Liver (tissue), 9 donors: ENCODE data around the gene SMG7. TPM values are rescaled to one million over a fixed set of nuclear protein-coding genes. Genes with fewer than 3 reads are reported as not detected.

Source experiments
- DNase-seq: peaks from one replicate; pipeline ENCODE4 v3.0.0-alpha.2; 2017; ENCODE audit warnings: low spot score
- H3K27ac ChIP-seq, 2 donors: one replicate each; pipeline ENCODE4 v1.7.0; 2013; ENCODE audit warnings: inconsistent platforms in 2 of 2, low read length in 2 of 2, control low read depth in 1 of 2, low read depth in 1 of 2, mild to moderate bottlenecking in 1 of 2
- H3K27me3 ChIP-seq, 4 donors: one replicate each; pipeline versions ENCODE4 v1.6.1 to v1.7.0; 2013; ENCODE audit warnings: low read length in 3 of 4, inconsistent platforms in 1 of 4, mild to moderate bottlenecking in 1 of 4, moderate library complexity in 1 of 4; ENCODE audit not compliant: control insufficient read depth in 4 of 4, insufficient read depth in 4 of 4
- H3K36me3 ChIP-seq, 4 donors: one replicate each; pipeline versions ENCODE4 v1.6.1 to v1.7.0; 2013; ENCODE audit warnings: low read length in 3 of 4, mild to moderate bottlenecking in 3 of 4, low read depth in 1 of 4, moderate library complexity in 1 of 4; ENCODE audit not compliant: control insufficient read depth in 4 of 4, insufficient read depth in 3 of 4
- H3K4me1 ChIP-seq, 4 donors: one replicate each; pipeline versions ENCODE4 v1.6.1 to v1.7.0; 2013; ENCODE audit warnings: low read length in 3 of 4, mild to moderate bottlenecking in 3 of 4, moderate library complexity in 1 of 4; ENCODE audit not compliant: control insufficient read depth in 4 of 4, insufficient read depth in 4 of 4
- H3K4me3 ChIP-seq, 3 donors: one replicate each; pipeline versions ENCODE4 v1.6.1 to v1.7.0; 2013; ENCODE audit warnings: low read length in 3 of 3, control low read depth in 1 of 3, low read depth in 1 of 3, mild to moderate bottlenecking in 1 of 3
- H3K9ac ChIP-seq, 2 donors: one replicate each; pipeline ENCODE4 v1.7.0; 2013; ENCODE audit warnings: low read length in 2 of 2, mild to moderate bottlenecking in 2 of 2, moderate library complexity in 2 of 2, control low read depth in 1 of 2, low read depth in 1 of 2
- H3K9me3 ChIP-seq, 4 donors: one replicate each; pipeline versions ENCODE4 v1.6.1 to v1.7.0; 2013; ENCODE audit warnings: low read length in 3 of 4; ENCODE audit not compliant: control insufficient read depth in 4 of 4
- ATF3 ChIP-seq: IDR thresholded peaks from 2 replicates; pipeline ENCODE4 v1.6.1; 2016; ENCODE audit warnings: antibody characterized with exemption
- EGR1 ChIP-seq, 2 donors: IDR thresholded peaks; 2 replicates each; pipeline ENCODE4 v1.6.1; 2016 to 2018; ENCODE audit warnings: antibody characterized with exemption in 2 of 2, low read depth in 2 of 2
- FOXA1 ChIP-seq: IDR thresholded peaks from 2 replicates; pipeline ENCODE4 v1.6.1; 2016; ENCODE audit warnings: antibody characterized with exemption
- FOXA2 ChIP-seq: IDR thresholded peaks from 2 replicates; pipeline ENCODE4 v1.6.1; 2016; ENCODE audit warnings: antibody characterized with exemption
- GABPA ChIP-seq, 2 donors: IDR thresholded peaks in 1 of 2; conservative IDR thresholded peaks in 1 of 2; 2 replicates each; pipeline ENCODE4 v1.6.1; 2016; ENCODE audit warnings: antibody characterized with exemption in 2 of 2, mild to moderate bottlenecking in 1 of 2, moderate library complexity in 1 of 2
- HNF4A ChIP-seq, 2 donors: conservative IDR thresholded peaks; 2 replicates each; pipeline ENCODE4 v1.6.1; 2016; ENCODE audit warnings: antibody characterized with exemption in 2 of 2, mild to moderate bottlenecking in 2 of 2
- HNF4G ChIP-seq: IDR thresholded peaks from 2 replicates; pipeline ENCODE4 v1.6.1; 2016; ENCODE audit warnings: antibody characterized with exemption
- JUND ChIP-seq, 2 donors: IDR thresholded peaks; 2 replicates each; pipeline ENCODE4 v1.6.1; 2016; ENCODE audit warnings: antibody characterized with exemption in 2 of 2
- NR2F2 ChIP-seq: IDR thresholded peaks from 2 replicates; pipeline ENCODE4 v1.6.1; 2016; ENCODE audit warnings: antibody characterized with exemption
- RAD21 ChIP-seq, 2 donors: IDR thresholded peaks; 2 replicates each; pipeline ENCODE4 v1.6.1; 2016; ENCODE audit warnings: antibody characterized with exemption in 2 of 2, mild to moderate bottlenecking in 2 of 2
- REST ChIP-seq: IDR thresholded peaks from 2 replicates; pipeline ENCODE4 v1.6.1; 2016; ENCODE audit warnings: antibody characterized with exemption, mild to moderate bottlenecking
- RXRA ChIP-seq, 2 donors: IDR thresholded peaks; 2 replicates each; pipeline ENCODE4 v1.6.1; 2017 to 2018; ENCODE audit warnings: antibody characterized with exemption in 2 of 2, mild to moderate bottlenecking in 1 of 2
- SP1 ChIP-seq: IDR thresholded peaks from 2 replicates; pipeline ENCODE4 v1.6.1; 2018; ENCODE audit warnings: antibody characterized with exemption, mild to moderate bottlenecking
- TAF1 ChIP-seq: conservative IDR thresholded peaks from 2 replicates; pipeline ENCODE4 v1.6.1; 2016; ENCODE audit warnings: antibody characterized with exemption, mild to moderate bottlenecking
- YY1 ChIP-seq: IDR thresholded peaks from 2 replicates; pipeline ENCODE4 v1.6.1; 2016; ENCODE audit warnings: antibody characterized with exemption, mild to moderate bottlenecking
- ZBTB33 ChIP-seq: IDR thresholded peaks from 2 replicates; pipeline ENCODE4 v1.6.1; 2016; ENCODE audit warnings: antibody characterized with exemption
- WGBS: extraction: QIAGEN DNeasy Blood & Tissue Kit; methylation state at CpG from one replicate; pipeline ENCODE4 v1.1.7; 2013; 5-methylcytosine and 5-hydroxymethylcytosine counted together
- polyA plus RNA-seq, 2 donors: library from polyadenylated mRNA; stranded (reverse) in 1 of 2; unstranded in 1 of 2; fragments of 200-250 nt in 1 of 2; fragments of >200 nt in 1 of 2; fragmentation: Nextera tagmentation in 1 of 2; extraction: Ambion mirVana in 1 of 2; gene quantifications; one replicate each; pipeline versions ENCODE4 v1.2.1 to v1.2.3, GENCODE V29; 2013 to 2015
- total RNA-seq, 2 donors: library from RNA; depleted of rRNA; stranded (reverse); fragments of >200 nt; gene quantifications; one replicate each; pipeline ENCODE4 v1.2.3, GENCODE V29; 2014
- TF ChIP-seq, protein P1 (sequence below): fragments of 150-350 bp; IDR thresholded peaks from 2 replicates; pipeline ENCODE4 v1.5.1; 2017; ENCODE audit warnings: improper control_type of control experiment, low read depth, low read length; ENCODE audit not compliant: missing input control
- TF ChIP-seq, protein P2 (sequence below): IDR thresholded peaks from 2 replicates; pipeline ENCODE4 v1.6.1; 2016; ENCODE audit warnings: antibody characterized with exemption
- donor health status: healthy.
- donor health status: healthy.
- donor health status: healthy.
- donor health status: healthy.
- donor health status: healthy.

SMG7 gene
- total and polyA plus RNA-seq, 4 donors = 9.5 to 28.7 (median 13.6) TPM

- WGBS = 48% methylated on average over 1 of the region's 1 CpG
- Histone ChIP-seq H3K27ac (no peak overlapping the region), H3K9ac (no peak overlapping the region), H3K4me1 (no peaks in the 10 kb centered on the region), H3K4me3 (no peak overlapping the region), H3K36me3 (no peaks in the 10 kb centered on the region), H3K27me3 (peaks cover 0 to 2% (median 0%) of the 10 kb centered on the region in 4 donors), H3K9me3 (peaks cover 0 to 2% (median 0%) of the 10 kb centered on the region in 4 donors)
- TF ChIP-seq GABPA (IDR thresholded peaks at IDR 0.05 in 1 of 2, conservative IDR thresholded peaks at IDR 0.05 in 1 of 2) (no peak), RXRA (IDR thresholded peaks at IDR 0.05) (no peak), NR2F2 (no peak), TAF1 (no peak), JUND (IDR thresholded peaks at IDR 0.05) (no peak), REST (no peak), FOXA2 (no peak), SP1 (no peak), FOXA1 (no peak), YY1 (no peak), ATF3 (no peak), HNF4A (conservative IDR thresholded peaks at IDR 0.05) (no peak), RAD21 (IDR thresholded peaks at IDR 0.05) (no peak), EGR1 (IDR thresholded peaks at IDR 0.05; ENCODE audit: low read depth in 2 of 2) (no peak), ZBTB33 (no peak), HNF4G (no peak)
- TF ChIP-seq, protein P1, sequence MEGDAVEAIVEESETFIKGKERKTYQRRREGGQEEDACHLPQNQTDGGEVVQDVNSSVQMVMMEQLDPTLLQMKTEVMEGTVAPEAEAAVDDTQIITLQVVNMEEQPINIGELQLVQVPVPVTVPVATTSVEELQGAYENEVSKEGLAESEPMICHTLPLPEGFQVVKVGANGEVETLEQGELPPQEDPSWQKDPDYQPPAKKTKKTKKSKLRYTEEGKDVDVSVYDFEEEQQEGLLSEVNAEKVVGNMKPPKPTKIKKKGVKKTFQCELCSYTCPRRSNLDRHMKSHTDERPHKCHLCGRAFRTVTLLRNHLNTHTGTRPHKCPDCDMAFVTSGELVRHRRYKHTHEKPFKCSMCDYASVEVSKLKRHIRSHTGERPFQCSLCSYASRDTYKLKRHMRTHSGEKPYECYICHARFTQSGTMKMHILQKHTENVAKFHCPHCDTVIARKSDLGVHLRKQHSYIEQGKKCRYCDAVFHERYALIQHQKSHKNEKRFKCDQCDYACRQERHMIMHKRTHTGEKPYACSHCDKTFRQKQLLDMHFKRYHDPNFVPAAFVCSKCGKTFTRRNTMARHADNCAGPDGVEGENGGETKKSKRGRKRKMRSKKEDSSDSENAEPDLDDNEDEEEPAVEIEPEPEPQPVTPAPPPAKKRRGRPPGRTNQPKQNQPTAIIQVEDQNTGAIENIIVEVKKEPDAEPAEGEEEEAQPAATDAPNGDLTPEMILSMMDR = no peak
- TF ChIP-seq, protein P2, sequence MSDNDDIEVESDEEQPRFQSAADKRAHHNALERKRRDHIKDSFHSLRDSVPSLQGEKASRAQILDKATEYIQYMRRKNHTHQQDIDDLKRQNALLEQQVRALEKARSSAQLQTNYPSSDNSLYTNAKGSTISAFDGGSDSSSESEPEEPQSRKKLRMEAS = no peak
- no peak for DNase-seq
Measured at GRCh38 chr1:183433703-183434102, 38.6 kb upstream of the SMG7 start.
